Type B pancreatic cell (in vitro differentiated cells): Measurements from ENCODE around the gene PDPN. TPM values are rescaled to one million over a fixed set of nuclear protein-coding genes. Genes with fewer than 3 reads are reported as not detected.

Source experiments
- DNase-seq: peaks from one replicate; pipeline ENCODE4 v3.0.0; 2021; ENCODE audit warnings: mixed read lengths; ENCODE audit not compliant: unreplicated experiment; ENCODE audit errors: extremely low spot score
- H3K27ac Mint-ChIP-seq: 2 replicates; pipeline ENCODE4 v1.8.0; 2021; ENCODE audit warnings: mild to moderate bottlenecking, mixed read lengths
- H3K27me3 Mint-ChIP-seq: 2 replicates; pipeline ENCODE4 v1.8.0; 2021; ENCODE audit warnings: mixed read lengths
- H3K36me3 Mint-ChIP-seq: 2 replicates; pipeline ENCODE4 v1.8.0; 2021; ENCODE audit warnings: mixed read lengths
- H3K4me1 Mint-ChIP-seq: one replicate; pipeline ENCODE4 v1.8.0; 2021; ENCODE audit warnings: mixed read lengths; ENCODE audit not compliant: unreplicated experiment
- H3K4me3 Mint-ChIP-seq: 2 replicates; pipeline ENCODE4 v1.8.0; 2021; ENCODE audit warnings: mild to moderate bottlenecking, mixed read lengths
- H3K9me3 Mint-ChIP-seq: 2 replicates; pipeline ENCODE4 v1.8.0; 2021; ENCODE audit warnings: mixed read lengths
- long read RNA-seq: library from polyadenylated mRNA; unstranded; transcript quantifications from one replicate; pipeline ENCODE4 v2.0.0, GENCODE V29; 2020
- total RNA-seq: library from RNA; stranded (reverse); gene quantifications from 2 replicates; pipeline ENCODE4 v1.2.1, GENCODE V29; 2021; ENCODE audit warnings: low replicate concordance
- TF ChIP-seq, protein P1 (sequence below): fragments of 200-600 bp; sonication (generic); conservative IDR thresholded peaks from 2 replicates; pipeline ENCODE4 v1.5.0; 2021; ENCODE audit warnings: antibody characterized with exemption, mild to moderate bottlenecking

The PDPN gene, protein sequence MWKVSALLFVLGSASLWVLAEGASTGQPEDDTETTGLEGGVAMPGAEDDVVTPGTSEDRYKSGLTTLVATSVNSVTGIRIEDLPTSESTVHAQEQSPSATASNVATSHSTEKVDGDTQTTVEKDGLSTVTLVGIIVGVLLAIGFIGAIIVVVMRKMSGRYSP
- total RNA-seq = 4.8 and 24.2 TPM in 2 replicates
- long read RNA-seq, transcript PDPN-202 (6 exons, 2,801 nt) = minor isoform, 5 of 16 reads
- long read RNA-seq, transcript PDPN-201 (6 exons, 3,104 nt) = major isoform, 6 of 16 reads
- long read RNA-seq, partial matches to known transcripts = 0 of 16 reads
- long read RNA-seq, other reads (novel, unspliced or antisense) = 5 of 16 reads

DNA sequence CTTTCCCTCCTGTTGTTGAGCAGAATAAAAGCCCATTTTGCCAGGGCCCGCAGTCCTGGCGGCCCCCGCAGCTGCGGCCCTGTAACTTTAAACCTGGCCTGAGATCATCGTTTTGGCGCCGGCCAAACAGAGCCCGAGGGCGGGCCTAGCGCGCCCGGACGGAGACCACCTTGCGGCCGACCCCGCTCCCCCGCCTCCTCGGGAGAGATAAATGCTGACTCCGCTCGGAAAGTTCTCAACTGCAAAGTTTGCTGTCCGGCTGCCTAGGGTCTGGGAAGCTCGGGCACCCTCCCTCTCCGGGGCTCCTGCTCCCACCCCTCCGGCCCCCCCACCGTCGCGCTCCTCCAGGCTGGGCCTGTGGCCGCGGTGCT is at the start of gene PDPN:
Gene PDPN, plus strand, starts transcription at position 238 of the 371 bp plus-strand sequence. CDS start 202 bp downstream, outside the sequence.
- peaks cover 8% of the 10 kb centered on the region for H3K9me3 Mint-ChIP-seq
- TF ChIP-seq, protein P1, sequence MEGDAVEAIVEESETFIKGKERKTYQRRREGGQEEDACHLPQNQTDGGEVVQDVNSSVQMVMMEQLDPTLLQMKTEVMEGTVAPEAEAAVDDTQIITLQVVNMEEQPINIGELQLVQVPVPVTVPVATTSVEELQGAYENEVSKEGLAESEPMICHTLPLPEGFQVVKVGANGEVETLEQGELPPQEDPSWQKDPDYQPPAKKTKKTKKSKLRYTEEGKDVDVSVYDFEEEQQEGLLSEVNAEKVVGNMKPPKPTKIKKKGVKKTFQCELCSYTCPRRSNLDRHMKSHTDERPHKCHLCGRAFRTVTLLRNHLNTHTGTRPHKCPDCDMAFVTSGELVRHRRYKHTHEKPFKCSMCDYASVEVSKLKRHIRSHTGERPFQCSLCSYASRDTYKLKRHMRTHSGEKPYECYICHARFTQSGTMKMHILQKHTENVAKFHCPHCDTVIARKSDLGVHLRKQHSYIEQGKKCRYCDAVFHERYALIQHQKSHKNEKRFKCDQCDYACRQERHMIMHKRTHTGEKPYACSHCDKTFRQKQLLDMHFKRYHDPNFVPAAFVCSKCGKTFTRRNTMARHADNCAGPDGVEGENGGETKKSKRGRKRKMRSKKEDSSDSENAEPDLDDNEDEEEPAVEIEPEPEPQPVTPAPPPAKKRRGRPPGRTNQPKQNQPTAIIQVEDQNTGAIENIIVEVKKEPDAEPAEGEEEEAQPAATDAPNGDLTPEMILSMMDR = no peak
- H3K27me3 Mint-ChIP-seq = peaks cover 45% of the 10 kb centered on the region
- H3K36me3 Mint-ChIP-seq = no peaks in the 10 kb centered on the region
- peak within 1 kb of the TSS; percentile 72 for H3K27ac Mint-ChIP-seq
- H3K4me1 Mint-ChIP-seq = peaks cover 37% of the 10 kb centered on the region
- peak; percentile 83 for DNase-seq
- H3K4me3 Mint-ChIP-seq = peak within 1 kb of the TSS; percentile 90

DNA sequence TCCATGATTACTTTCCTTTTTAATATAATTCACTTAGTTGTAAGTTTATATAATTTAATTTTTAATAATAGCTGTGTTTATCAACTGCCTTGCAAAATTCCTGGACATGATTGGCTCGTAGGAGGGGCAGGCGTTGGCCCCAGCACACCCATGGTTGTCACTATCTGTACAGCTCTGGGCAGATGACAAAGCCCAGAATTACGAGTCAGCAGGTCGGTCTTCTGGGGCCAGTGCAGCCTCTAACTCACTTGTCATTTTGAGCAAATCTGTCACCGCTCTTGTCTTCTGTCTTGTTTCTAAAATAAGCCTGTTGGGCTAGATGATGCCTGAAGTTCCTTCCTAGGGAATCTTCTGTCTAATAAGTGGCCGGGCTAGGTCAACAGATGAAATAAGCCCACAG is 48.4 kb upstream of the PDPN start:
- TF ChIP-seq, protein P1 = no peak
- no peaks in the 10 kb centered on the region for H3K27me3 Mint-ChIP-seq
- no peaks in the 10 kb centered on the region for H3K9me3 Mint-ChIP-seq
- H3K4me3 Mint-ChIP-seq = no peak overlapping the region
- H3K4me1 Mint-ChIP-seq = no peaks in the 10 kb centered on the region
- no peaks in the 10 kb centered on the region for H3K36me3 Mint-ChIP-seq
- no peak overlapping the region for H3K27ac Mint-ChIP-seq
- no peak for DNase-seq

DNA sequence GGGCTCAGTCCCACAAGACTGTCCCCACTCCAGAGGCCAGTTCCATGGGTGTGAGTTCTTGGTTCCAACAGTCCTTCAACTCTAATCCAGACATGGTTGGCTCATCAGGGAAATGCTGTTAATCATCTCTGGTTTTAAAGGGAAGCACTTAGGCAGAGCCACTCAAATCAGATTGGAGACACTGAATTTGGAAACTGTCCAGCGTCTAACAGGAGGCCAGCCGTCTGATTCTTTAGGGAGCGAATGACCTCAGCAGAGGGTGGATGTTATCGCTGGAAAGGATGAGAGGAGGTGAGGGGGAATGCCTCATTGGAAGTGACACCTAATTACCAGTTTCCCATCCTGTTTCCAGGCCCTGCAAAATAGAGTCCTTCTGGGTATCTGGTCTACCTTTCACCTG is 47.1 kb upstream of the PDPN start:
- H3K27ac Mint-ChIP-seq = no peak overlapping the region
- DNase-seq = no peak
- H3K4me1 Mint-ChIP-seq = no peaks in the 10 kb centered on the region
- H3K4me3 Mint-ChIP-seq = no peak overlapping the region
- TF ChIP-seq, protein P1 = no peak
- H3K27me3 Mint-ChIP-seq = no peaks in the 10 kb centered on the region
- H3K9me3 Mint-ChIP-seq = no peaks in the 10 kb centered on the region
- H3K36me3 Mint-ChIP-seq = no peaks in the 10 kb centered on the region

DNA sequence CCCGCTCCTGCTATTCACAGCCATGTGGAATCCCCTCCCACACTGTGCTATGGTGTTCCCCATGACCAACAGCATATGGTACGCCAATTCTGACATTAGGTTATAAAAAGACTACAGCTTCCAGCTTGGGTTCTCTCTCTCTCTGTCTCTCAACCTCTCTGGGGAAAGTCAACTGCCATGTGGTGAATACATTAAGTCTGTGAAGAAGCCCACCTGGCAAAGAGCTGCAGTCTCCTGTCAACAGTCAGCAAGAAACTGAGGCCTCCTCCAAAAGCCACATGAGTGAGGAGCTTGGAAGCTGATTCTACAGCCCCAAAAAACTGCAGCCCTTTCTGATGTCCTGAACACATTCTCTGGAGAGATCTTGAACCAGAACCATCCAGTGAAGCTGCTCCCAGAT is 44.8 kb upstream of the PDPN start:
- no peaks in the 10 kb centered on the region for H3K9me3 Mint-ChIP-seq
- H3K4me1 Mint-ChIP-seq = peaks cover 5% of the 10 kb centered on the region
- TF ChIP-seq, protein P1 = no peak
- no peaks in the 10 kb centered on the region for H3K27me3 Mint-ChIP-seq
- H3K36me3 Mint-ChIP-seq = no peaks in the 10 kb centered on the region
- DNase-seq = no peak
- H3K4me3 Mint-ChIP-seq = no peak overlapping the region
- H3K27ac Mint-ChIP-seq = no peak overlapping the region

DNA sequence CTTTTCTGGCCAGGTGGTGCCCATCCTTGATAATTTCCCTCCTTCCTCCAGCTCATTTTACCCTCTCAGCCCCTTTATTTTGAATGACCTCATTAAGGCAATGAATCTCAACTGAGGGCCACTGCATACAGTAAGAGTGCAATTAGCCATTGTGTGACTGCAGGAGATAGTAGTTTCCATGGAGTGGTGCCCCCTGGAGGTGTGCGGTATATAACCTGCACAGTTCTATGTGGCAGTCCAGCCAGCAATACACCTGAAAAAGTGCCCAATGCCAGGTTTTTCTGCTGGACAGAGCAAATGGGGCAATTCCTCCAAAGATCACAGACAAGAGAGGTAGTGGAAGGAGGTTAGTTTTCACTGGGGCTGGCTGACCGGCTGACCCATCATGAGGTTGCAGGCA is 43.9 kb upstream of the PDPN start:
- Mint-ChIP-seq H3K9me3 (no peaks in the 10 kb centered on the region), H3K27ac (no peak overlapping the region), H3K4me3 (no peak overlapping the region), H3K4me1 (peaks cover 12% of the 10 kb centered on the region), H3K27me3 (no peaks in the 10 kb centered on the region), H3K36me3 (no peaks in the 10 kb centered on the region)
- no peak for DNase-seq
- TF ChIP-seq, protein P1 = peak; percentile 39
